ENCODE data around the gene FAM186B. TPM values are rescaled to one million over a fixed set of nuclear protein-coding genes. Genes with fewer than 3 reads are reported as not detected.
A peak's percentile ranks its signal among the peaks of the same experiment; 100 is the strongest.

Gene FAM186B
- total and polyA plus RNA-seq, 2 of the 13 experiments (the other 11 are each of a cell fraction or from before 2014, with no cell fraction given): 0.07 to 0.20 TPM

DNA sequence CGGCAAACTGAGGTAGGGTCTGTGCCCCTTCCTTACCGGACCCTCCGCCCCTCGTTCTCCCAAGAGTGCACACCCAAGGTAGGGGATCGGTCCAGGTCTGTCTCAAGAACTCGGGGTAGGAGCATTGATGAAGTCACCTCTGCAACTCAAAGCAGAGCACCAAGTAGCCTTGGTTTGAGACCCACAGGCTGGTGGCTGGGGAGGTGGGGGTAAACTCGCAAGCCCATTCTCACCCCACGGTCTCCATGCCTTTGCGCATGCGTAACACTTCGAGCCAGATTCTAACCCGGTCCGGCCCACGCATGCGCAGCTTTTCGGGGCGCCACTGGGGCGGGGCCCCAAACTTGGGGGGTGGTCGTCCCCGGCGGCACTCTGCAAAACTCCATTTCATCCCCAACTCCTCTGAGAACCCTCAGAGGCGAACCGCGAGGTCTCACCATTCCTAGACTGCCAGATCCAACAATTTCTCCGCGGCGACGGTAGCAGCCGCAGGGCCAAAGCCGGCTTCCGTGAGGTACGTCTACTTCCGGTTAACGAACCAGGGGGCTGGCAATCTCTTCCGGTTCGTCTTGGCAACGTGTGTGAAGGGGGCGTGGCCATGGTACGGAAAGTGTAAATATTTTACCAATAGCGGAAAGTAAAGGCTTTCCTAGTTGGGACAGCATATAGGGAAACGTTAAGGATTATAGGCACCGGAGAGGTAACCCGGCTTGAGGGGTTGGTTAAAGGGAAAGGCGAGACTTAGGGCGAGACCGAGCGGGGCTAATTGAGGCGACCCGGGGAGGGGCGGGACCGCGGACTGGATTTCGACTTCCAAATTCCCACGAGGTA lies 37.6 kb downstream of the FAM186B start, which contains the start of gene MCRS1 (continued):
- no peak for TF ChIP-seq KIAA2018 (CRISPR knock-in tag; IDR thresholded peaks at IDR 0.05; ENCODE audit: borderline replicate concordance)
- TF ChIP-seq XRCC5 (optimal IDR thresholded peaks at IDR 0.05; ENCODE audit: low read length): no peak
- TF ChIP-seq MYNN (CRISPR knock-in tag; IDR thresholded peaks at IDR 0.05; ENCODE audit: low read depth): no peak
- no peak for TF ChIP-seq ZNF260 (CRISPR knock-in tag; IDR thresholded peaks at IDR 0.05; ENCODE audit: borderline replicate concordance, low read depth)
- no peak for TF ChIP-seq MBD4 (IDR thresholded peaks at IDR 0.05; ENCODE audit: borderline replicate concordance, low read length)
- no peak for TF ChIP-seq GPN1 (CRISPR knock-in tag; IDR thresholded peaks at IDR 0.05; ENCODE audit: borderline replicate concordance)
- TF ChIP-seq ZFP91 (CRISPR knock-in tag; IDR thresholded peaks at IDR 0.05; ENCODE audit: borderline replicate concordance): peak; percentile 59; the same call in 1 of the 2 replicates
- no peak for TF ChIP-seq LCORL (IDR thresholded peaks at IDR 0.05)
- no peak for TF ChIP-seq LCORL (CRISPR knock-in tag; IDR thresholded peaks at IDR 0.05)
- peak; percentile 32; the same call in 1 of the 2 replicates for TF ChIP-seq FOXO1 (CRISPR knock-in tag; IDR thresholded peaks at IDR 0.05)
- no peak for TF ChIP-seq ZNF724P (CRISPR knock-in tag; IDR thresholded peaks at IDR 0.05; ENCODE audit: borderline replicate concordance)
- no peak for TF ChIP-seq ZNF550 (CRISPR knock-in tag; IDR thresholded peaks at IDR 0.05; ENCODE audit: borderline replicate concordance)
- TF ChIP-seq ZNF160 (CRISPR knock-in tag; IDR thresholded peaks at IDR 0.05): no peak
- TF ChIP-seq ZNF672 (CRISPR knock-in tag; IDR thresholded peaks at IDR 0.05): no peak
- TF ChIP-seq LRRFIP1 (CRISPR knock-in tag; conservative IDR thresholded peaks at IDR 0.05): no peak
- TF ChIP-seq ZNF547 (CRISPR knock-in tag; IDR thresholded peaks at IDR 0.05): no peak
- peak; percentile 62 for TF ChIP-seq ELF3 (CRISPR knock-in tag; IDR thresholded peaks at IDR 0.05)
